CD4-positive, alpha-beta memory T cell (primary cell): Measurements from ENCODE around the gene PRKG2. TPM values are rescaled to one million over a fixed set of nuclear protein-coding genes. Genes with fewer than 3 reads are reported as not detected.

Source experiments
- CTCF ChIA-PET: fragments of 350-600 bp; sonication (Branson Sonifier 250); formaldehyde crosslinking; loops from one replicate; lab custom pipeline; 2021; ENCODE audit warnings: inconsistent platforms; ENCODE audit not compliant: partially characterized antibody; lab: Charles Lee
- POLR2A ChIA-PET: fragments of 350-600 bp; sonication (Branson Sonifier 250); formaldehyde crosslinking; loops from one replicate; lab custom pipeline; 2021; ENCODE audit not compliant: partially characterized antibody; lab: Charles Lee
- DNase-seq, 5 donors: peaks; one replicate each; pipeline versions ENCODE4 v3.0.0 to v3.0.0-alpha.2; 2020 to 2022; ENCODE audit warnings: mixed read lengths in 1 of 5
- H3K27ac ChIP-seq: one replicate; pipeline ENCODE4 v1.7.0; 2013; ENCODE audit warnings: low read depth, low read length
- H3K27me3 ChIP-seq: 2 replicates; pipeline ENCODE4 v1.7.0; 2013; ENCODE audit warnings: mild to moderate bottlenecking, low read length, moderate library complexity; ENCODE audit not compliant: insufficient read depth
- H3K36me3 ChIP-seq: 2 replicates; pipeline ENCODE4 v1.7.0; 2013; ENCODE audit warnings: mild to moderate bottlenecking, low read length, moderate library complexity; ENCODE audit not compliant: insufficient read depth
- H3K4me1 ChIP-seq: 2 replicates; pipeline ENCODE4 v1.7.0; 2013; ENCODE audit warnings: mild to moderate bottlenecking, low read length, moderate library complexity; ENCODE audit not compliant: insufficient read depth
- H3K4me3 ChIP-seq, 2 donors: one replicate each; pipeline ENCODE4 v1.7.0; 2013; ENCODE audit warnings: low read length in 2 of 2, mild to moderate bottlenecking in 1 of 2
- H3K9me3 ChIP-seq, 2 donors: one replicate each; pipeline ENCODE4 v1.7.0; 2013; ENCODE audit warnings: low read length in 2 of 2, control low read depth in 1 of 2; ENCODE audit not compliant: control insufficient read depth in 1 of 2
- H3K27ac Mint-ChIP-seq, 7 donors: one replicate each; pipeline ENCODE4 v1.8.0; 2020 to 2021; ENCODE audit warnings: mixed read lengths in 7 of 7, mild to moderate bottlenecking in 6 of 7, inconsistent platforms in 3 of 7, moderate library complexity in 3 of 7
- H3K27me3 Mint-ChIP-seq, 2 donors: one replicate each; pipeline ENCODE4 v1.8.0; 2020 to 2021; ENCODE audit warnings: mixed read lengths in 2 of 2
- H3K36me3 Mint-ChIP-seq, 2 donors: one replicate each; pipeline ENCODE4 v1.8.0; 2020 to 2021; ENCODE audit warnings: mixed read lengths in 2 of 2, inconsistent platforms in 1 of 2, mild to moderate bottlenecking in 1 of 2
- H3K4me1 Mint-ChIP-seq, 4 donors: one replicate each; pipeline ENCODE4 v1.8.0; 2020 to 2021; ENCODE audit warnings: mixed read lengths in 4 of 4, mild to moderate bottlenecking in 1 of 4
- H3K4me3 Mint-ChIP-seq, 8 donors: one replicate each; pipeline ENCODE4 v1.8.0; 2020 to 2021; ENCODE audit warnings: mixed read lengths in 8 of 8, mild to moderate bottlenecking in 7 of 8, moderate library complexity in 6 of 8, inconsistent platforms in 3 of 8
- H3K9me3 Mint-ChIP-seq, 8 donors: one replicate each; pipeline ENCODE4 v1.8.0; 2020 to 2021; ENCODE audit warnings: mixed read lengths in 8 of 8, mild to moderate bottlenecking in 5 of 8, inconsistent platforms in 3 of 8, moderate library complexity in 1 of 8
- intact Hi-C: fragments of 100-400 bp; cut with micrococcal nuclease; formaldehyde crosslinking; loops from one replicate; pipeline ENCODE4 v1.15.1; 2023
- polyA plus RNA-seq, 2 donors: library from polyadenylated mRNA; unstranded; fragments of 300-500 nt; fragmentation: Illumina TruSeq; gene quantifications; one replicate each; pipeline ENCODE4 v1.2.3, GENCODE V29; 2021
- total RNA-seq, 2 experiments: library from RNA; stranded (reverse); gene quantifications; one replicate each; pipeline ENCODE4 v1.2.3, GENCODE V29; 2021

The PRKG2 gene
- total and polyA plus RNA-seq, 4 experiments from 2014 or later, result 1.5 to 5.1 (median 1.9) TPM

DNA sequence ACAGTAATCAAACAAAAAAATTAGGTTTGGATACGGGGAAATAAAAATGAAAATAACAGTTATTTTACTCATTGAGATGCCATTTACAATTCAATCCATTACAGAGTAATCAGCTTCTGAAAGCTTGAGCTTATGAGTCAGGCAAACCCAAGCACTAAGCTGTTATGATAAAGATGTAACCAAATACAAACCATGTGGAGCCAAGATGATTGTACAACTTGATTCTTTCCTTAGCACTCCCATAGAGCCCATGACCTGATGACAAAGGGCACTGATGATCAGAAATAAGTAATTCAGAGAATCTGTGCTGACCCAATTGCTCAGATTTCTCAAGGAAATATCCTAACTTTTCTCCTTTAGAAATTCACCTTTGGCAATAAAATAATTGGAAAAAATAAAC is 40.5 kb upstream of the PRKG2 start:
- Histone ChIP-seq H3K9me3 (no peaks in the 10 kb centered on the region), H3K4me1 (no peaks in the 10 kb centered on the region), H3K27me3 (no peaks in the 10 kb centered on the region), H3K27ac (no peak overlapping the region), H3K36me3 (no peaks in the 10 kb centered on the region), H3K4me3 (no peak overlapping the region)
- Mint-ChIP-seq H3K36me3 (no peaks in the 10 kb centered on the region), H3K27me3 (peaks cover 6 to 7% of the 10 kb centered on the region in 2 donors), H3K9me3 (peaks cover 0 to 2% (median 0%) of the 10 kb centered on the region in 8 donors), H3K27ac (no peak overlapping the region), H3K4me3 (no peak overlapping the region), H3K4me1 (no peaks in the 10 kb centered on the region)
- DNase-seq, result no peak
- CTCF ChIA-PET, result no interaction called here
- intact Hi-C loops, result loop anchor here (5.0 kb wide), 1 partner anchor 188 kb away; no protein-coding TSS in a partner anchor
- POLR2A ChIA-PET, result no interaction called here

DNA sequence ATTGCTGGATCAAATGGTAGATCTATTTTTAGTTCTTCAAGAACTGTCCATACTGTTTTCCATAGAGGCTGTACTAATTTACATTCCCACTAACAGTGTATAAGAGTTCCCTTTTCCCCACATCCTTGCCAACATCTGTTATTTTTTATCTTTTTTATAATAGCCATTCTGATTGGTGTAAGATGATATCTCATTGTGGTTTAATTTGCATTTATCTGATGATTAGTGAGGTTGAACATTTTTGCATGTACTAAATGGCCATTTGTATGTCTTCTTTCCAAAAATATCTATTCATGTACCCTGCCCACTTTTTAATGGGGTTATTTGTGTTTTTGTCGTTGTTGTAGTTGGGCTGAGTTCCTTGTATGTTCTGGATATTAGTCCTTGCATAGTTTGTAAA is 35.4 kb upstream of the PRKG2 start:
- Histone ChIP-seq H3K4me1 (no peaks in the 10 kb centered on the region), H3K27me3 (no peaks in the 10 kb centered on the region), H3K4me3 (no peak overlapping the region), H3K9me3 (no peaks in the 10 kb centered on the region), H3K36me3 (no peaks in the 10 kb centered on the region), H3K27ac (no peak overlapping the region)
- Mint-ChIP-seq H3K9me3 (peaks cover 0 to 2% (median 0%) of the 10 kb centered on the region in 8 donors), H3K27ac (no peak overlapping the region), H3K4me1 (no peaks in the 10 kb centered on the region), H3K4me3 (no peak overlapping the region), H3K27me3 (peaks cover 4 to 5% of the 10 kb centered on the region in 2 donors), H3K36me3 (no peaks in the 10 kb centered on the region)
- ChIA-PET POLR2A (no interaction called here), CTCF (no interaction called here)
- intact Hi-C loops, result no loop called here
- no peak for DNase-seq

DNA sequence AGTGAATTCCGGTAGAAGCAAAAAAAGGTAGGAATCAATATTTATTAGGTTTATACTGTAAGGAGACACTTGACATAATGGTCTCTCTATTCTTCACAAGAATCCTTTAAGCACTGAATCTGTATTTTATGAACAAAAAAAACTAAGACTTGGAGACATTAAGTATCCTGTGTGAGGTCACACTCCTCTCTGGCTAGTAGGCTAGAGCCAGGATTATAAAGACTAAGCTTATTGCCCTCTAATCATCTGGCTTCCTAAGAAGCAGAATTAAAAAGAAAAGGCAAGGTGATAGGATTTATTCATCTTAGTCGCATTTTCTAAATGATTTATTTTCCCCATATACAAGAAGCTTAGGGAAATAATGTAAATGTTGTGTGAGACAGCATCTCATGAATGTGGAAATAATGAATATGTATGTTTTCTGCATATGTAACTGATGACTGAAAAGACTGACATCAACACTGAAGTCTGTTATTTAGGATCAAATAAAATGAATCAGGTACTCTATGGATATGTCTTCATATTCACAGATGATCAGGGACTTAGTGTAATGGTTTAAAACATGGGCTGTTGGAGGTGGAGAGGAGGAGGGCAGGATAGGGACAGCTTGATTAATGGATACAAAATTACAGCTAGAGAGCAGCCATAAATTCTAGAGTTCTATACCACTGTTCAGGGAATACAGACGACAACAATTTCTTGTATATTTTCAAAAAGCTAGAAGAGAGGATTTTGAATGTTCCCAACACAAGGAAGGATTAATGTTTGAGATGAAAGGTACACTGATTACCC is 30.4 kb upstream of the PRKG2 start:
- no peak for DNase-seq
- no peak overlapping the region for H3K4me3 ChIP-seq
- no peaks in the 10 kb centered on the region for H3K9me3 ChIP-seq
- no peaks in the 10 kb centered on the region for H3K36me3 ChIP-seq
- intact Hi-C loops, result no loop called here
- ChIA-PET POLR2A (no interaction called here), CTCF (no interaction called here)
- H3K27me3 ChIP-seq, result no peaks in the 10 kb centered on the region
- H3K9me3 Mint-ChIP-seq, result peaks cover 0 to 4% (median 0%) of the 10 kb centered on the region in 8 donors
- H3K27ac ChIP-seq, result no peak overlapping the region
- no peak overlapping the region for H3K27ac Mint-ChIP-seq
- no peaks in the 10 kb centered on the region for H3K4me1 ChIP-seq
- H3K27me3 Mint-ChIP-seq, result peaks cover 2% of the 10 kb centered on the region in 2 donors
- no peaks in the 10 kb centered on the region for H3K36me3 Mint-ChIP-seq
- no peak overlapping the region for H3K4me3 Mint-ChIP-seq
- no peaks in the 10 kb centered on the region for H3K4me1 Mint-ChIP-seq

DNA sequence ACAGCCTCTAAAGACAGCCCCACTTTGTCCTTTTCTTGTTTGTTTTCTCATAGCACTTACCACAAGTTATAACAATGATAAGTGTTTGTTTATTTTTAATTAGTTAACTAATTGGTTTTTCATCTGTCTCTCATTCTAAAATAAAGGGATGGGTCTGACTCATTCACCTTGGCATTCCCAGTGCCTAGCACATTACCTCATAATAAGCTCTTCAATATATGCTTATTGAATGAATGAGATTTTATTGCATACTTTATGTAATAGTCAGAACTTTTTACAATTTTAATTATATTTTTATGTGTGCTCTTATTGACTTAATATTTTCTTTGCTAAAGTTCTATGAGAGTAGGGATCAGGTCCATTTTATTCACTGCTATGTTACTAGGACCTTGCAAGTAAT is 22.8 kb upstream of the PRKG2 start:
- peaks cover 0 to 5% of the 10 kb centered on the region in 2 donors for H3K27me3 Mint-ChIP-seq
- CTCF ChIA-PET, result no interaction called here
- H3K27ac Mint-ChIP-seq, result no peak overlapping the region
- Histone ChIP-seq H3K36me3 (no peaks in the 10 kb centered on the region), H3K27ac (no peak overlapping the region), H3K4me1 (no peaks in the 10 kb centered on the region), H3K9me3 (no peaks in the 10 kb centered on the region), H3K27me3 (no peaks in the 10 kb centered on the region), H3K4me3 (no peak overlapping the region)
- intact Hi-C loops, result no loop called here
- no peaks in the 10 kb centered on the region for H3K36me3 Mint-ChIP-seq
- POLR2A ChIA-PET, result no interaction called here
- no peak overlapping the region for H3K4me3 Mint-ChIP-seq
- no peaks in the 10 kb centered on the region for H3K4me1 Mint-ChIP-seq
- DNase-seq, result no peak
- peaks cover 0 to 4% (median 1%) of the 10 kb centered on the region in 8 donors for H3K9me3 Mint-ChIP-seq

DNA sequence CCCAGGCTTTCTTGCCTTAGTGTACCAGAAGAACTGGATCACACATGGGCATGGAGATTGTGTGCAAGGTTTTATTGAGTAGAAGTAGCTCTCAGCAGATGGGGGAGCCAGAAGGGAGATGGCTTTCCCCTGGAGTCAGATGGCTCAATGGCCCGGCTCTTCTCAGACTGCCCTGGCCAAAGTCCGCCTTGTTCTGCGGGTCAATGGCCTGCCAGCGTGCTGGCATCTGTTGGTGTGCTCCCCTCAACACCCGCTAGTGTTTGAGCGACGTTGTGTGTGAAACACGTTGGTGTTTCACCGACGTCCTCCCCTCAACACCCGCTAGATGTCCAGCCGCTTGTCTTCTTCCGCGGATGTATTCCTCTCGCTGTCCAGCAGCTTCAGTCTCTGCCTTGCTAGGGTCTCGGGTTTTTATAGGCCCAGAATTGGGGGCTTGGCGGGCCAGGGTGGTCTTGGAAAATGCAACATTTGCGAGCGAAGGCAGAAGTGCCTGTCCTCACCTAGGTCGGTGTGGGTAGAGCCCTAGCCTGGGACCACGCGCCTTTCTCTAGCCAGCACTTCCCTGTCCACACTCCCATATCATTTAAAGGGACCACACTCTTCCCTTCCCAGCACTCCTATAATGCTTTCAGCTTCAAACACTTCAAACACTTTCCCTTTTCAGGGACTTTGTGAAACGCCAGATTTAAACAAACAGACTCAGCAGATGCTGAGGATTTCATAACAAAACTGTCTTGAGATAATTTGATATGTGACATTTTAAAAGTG is 21.1 kb upstream of the PRKG2 start:
- H3K27ac ChIP-seq, result no peak overlapping the region
- DNase-seq, result no peak
- H3K4me1 ChIP-seq, result no peaks in the 10 kb centered on the region
- no peaks in the 10 kb centered on the region for H3K36me3 Mint-ChIP-seq
- no peak overlapping the region for H3K27ac Mint-ChIP-seq
- no peak overlapping the region for H3K4me3 ChIP-seq
- no peaks in the 10 kb centered on the region for H3K9me3 ChIP-seq
- H3K27me3 ChIP-seq, result no peaks in the 10 kb centered on the region
- ChIA-PET POLR2A (no interaction called here), CTCF (no interaction called here)
- H3K36me3 ChIP-seq, result no peaks in the 10 kb centered on the region
- intact Hi-C loops, result no loop called here
- H3K4me3 Mint-ChIP-seq, result no peak overlapping the region
- peaks cover 1 to 5% of the 10 kb centered on the region in 2 donors for H3K27me3 Mint-ChIP-seq
- no peaks in the 10 kb centered on the region for H3K4me1 Mint-ChIP-seq
- peaks cover 0 to 14% (median 7%) of the 10 kb centered on the region in 8 donors for H3K9me3 Mint-ChIP-seq

DNA sequence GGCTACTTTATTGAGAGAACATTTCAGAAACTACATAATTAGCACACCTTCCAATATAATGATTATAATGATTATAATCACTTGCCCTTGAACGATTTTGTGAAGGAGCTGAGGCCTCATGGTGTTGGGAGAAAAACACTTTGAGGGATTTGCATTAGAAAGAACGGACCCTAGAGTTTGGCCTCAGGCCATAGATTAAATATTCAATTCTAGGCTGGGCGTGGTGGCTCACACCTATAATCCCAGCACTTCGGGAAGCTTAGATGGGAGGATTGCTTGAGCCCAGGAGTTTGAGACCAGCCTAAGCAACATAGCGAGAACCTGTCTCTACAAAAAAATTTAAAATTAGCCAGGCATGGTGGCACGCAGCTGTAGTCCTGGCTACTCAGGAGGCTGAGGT is 12.9 kb upstream of the PRKG2 start:
- H3K27me3 Mint-ChIP-seq, result peaks cover 1% of the 10 kb centered on the region in 2 donors
- Histone ChIP-seq H3K4me1 (no peaks in the 10 kb centered on the region), H3K36me3 (no peaks in the 10 kb centered on the region), H3K27me3 (no peaks in the 10 kb centered on the region), H3K4me3 (no peak overlapping the region), H3K9me3 (no peaks in the 10 kb centered on the region), H3K27ac (no peak overlapping the region)
- CTCF ChIA-PET, result no interaction called here
- H3K27ac Mint-ChIP-seq, result no peak overlapping the region
- POLR2A ChIA-PET, result no interaction called here
- H3K4me1 Mint-ChIP-seq, result no peaks in the 10 kb centered on the region
- no peak for DNase-seq
- intact Hi-C loops, result no loop called here
- no peak overlapping the region for H3K4me3 Mint-ChIP-seq
- H3K36me3 Mint-ChIP-seq, result no peaks in the 10 kb centered on the region
- H3K9me3 Mint-ChIP-seq, result peaks cover 4 to 23% (median 9%) of the 10 kb centered on the region in 8 donors

DNA sequence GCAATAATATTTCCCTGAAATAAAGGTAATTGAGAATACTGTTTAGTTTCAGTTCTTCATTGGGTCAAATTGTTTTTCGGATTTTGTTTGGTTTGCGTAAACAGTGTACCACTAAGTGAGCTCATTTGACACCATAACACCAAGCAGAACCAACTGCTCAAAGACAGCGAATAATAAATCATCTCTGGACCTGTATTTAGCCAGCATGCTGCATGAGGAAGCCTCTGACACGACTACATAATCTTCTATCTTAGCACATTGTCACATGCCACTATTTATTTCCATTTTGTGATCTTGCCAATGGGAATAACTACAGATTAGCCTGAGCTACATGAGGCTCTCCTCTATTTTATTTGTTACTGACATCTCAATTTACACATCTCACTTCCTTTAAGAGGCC is 12.1 kb upstream of the PRKG2 start:
- H3K9me3 Mint-ChIP-seq, result peaks cover 1 to 20% (median 9%) of the 10 kb centered on the region in 8 donors
- H3K4me3 ChIP-seq, result no peak overlapping the region
- no peaks in the 10 kb centered on the region for H3K27me3 ChIP-seq
- no peak overlapping the region for H3K27ac Mint-ChIP-seq
- POLR2A ChIA-PET, result no interaction called here
- H3K27ac ChIP-seq, result no peak overlapping the region
- H3K27me3 Mint-ChIP-seq, result peaks cover under 1 to 1% of the 10 kb centered on the region in 2 donors
- H3K36me3 ChIP-seq, result no peaks in the 10 kb centered on the region
- no peaks in the 10 kb centered on the region for H3K4me1 ChIP-seq
- CTCF ChIA-PET, result no interaction called here
- no peak overlapping the region for H3K4me3 Mint-ChIP-seq
- H3K36me3 Mint-ChIP-seq, result no peaks in the 10 kb centered on the region
- intact Hi-C loops, result no loop called here
- no peaks in the 10 kb centered on the region for H3K4me1 Mint-ChIP-seq
- DNase-seq, result no peak
- no peaks in the 10 kb centered on the region for H3K9me3 ChIP-seq
